Measurements from ENCODE around the gene FBXO11.

The FBXO11 gene

DNA sequence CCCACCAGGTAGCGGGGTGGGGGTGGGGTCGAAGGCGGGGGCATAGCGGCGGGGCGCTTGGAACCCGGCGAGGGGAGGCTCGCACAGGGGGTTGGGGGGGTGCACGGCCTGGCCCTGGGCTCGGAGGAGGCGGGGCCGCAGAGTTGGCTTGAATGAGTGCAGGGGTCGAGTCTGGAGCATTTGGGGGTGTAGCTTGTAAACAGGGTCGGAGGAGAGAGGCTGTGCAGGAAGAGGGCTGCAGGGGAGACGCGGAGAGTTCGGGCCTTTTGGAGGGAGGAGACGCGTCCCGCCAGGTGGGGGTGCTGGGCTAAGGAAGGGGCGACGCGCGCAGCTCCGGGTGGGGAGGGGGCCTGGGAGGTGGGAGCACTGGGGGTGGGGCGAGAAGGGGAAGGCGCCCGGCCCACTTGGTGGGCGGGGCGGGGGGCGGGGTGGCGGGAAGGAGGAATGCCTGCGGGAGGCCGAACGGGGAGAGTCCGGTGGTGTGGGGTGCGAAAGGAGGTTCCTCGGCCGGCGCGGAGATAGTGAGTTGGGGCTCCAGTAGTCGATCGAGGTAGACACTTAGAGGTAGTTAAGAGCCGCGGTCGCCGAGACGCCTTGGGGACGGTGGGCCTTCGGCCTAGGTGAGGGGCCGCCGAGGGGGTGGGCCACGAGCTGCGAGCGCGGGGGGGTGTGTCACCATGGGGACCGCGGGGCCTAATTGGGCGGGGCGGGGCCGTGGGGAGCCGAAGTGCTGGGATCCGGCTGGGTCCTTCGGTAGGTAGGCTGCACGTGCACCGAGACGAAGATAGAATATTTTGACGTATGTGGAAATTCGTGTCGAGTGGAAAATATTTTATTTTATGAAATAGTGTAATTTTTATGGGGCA is 122.6 kb downstream of the FBXO11 start:
- DNase-seq = peak; percentile 46

- peak; percentile 80 for DNase-seq
Observed at GRCh38 chr2:47782671-47783485, 123.4 kb downstream of the FBXO11 start, which contains the start of gene MSH6. MSH6 (plus strand) TSS chr2:47783145; CDS start chr2:47783234, 89 bp downstream.

DNA sequence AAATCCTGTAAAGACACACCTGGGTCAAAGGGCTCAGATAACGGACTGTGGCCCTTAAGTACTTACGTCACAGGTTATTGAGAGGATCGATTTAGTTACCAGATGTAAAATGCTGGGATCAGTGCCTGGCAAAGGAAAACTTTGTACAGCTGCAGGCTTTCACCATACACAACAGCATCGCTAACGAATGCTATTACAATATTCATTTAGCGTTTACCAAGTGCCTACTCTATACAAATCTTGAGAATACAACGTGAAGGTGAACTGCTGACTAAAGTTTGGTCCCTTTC is 124.0 kb downstream of the FBXO11 start:
- DNase-seq = no peak

DNA sequence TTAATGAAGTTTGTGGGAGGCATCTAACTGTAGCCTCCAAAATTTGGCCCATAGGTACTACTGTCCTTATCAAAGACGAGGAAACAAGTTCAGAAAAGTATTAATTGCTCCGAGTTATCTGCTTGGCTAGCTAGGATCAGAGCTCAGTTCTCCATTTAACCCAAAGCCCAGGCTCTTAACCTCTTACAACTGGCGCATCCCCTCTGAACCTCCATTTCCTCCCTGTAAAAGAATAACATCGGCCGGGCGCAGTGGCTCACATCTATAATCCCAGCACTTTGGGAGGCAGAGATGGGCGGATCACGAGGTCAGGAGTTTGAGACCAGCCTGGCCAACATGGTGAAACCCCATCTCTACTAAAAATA is 126.9 kb downstream of the FBXO11 start:
- DNase-seq = no peak

- no peak for DNase-seq
Observed at GRCh38 chr2:47778698-47779425, 127.4 kb downstream of the FBXO11 start.

- no peak for DNase-seq
Observed at GRCh38 chr2:47777277-47777937, 128.9 kb downstream of the FBXO11 start.

DNA sequence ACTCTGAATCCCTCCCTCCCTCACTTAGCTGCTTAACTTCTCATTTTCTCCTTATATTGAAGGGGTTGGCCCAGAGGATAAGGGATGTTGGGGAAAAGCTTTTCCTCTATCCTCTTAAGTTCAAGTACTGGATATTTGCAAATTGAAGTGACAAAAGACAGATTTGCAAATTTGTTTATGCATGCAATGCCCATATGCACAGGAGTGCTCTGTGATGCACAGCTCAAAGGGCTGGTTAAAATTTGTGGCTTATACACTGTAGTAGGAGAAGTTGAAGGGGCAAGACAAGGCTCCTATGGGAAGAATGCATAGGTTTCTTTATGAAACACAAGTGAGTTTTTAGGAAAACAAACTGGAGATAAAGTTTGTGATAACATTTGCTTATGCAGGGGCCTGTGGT is 131.7 kb downstream of the FBXO11 start:
- DNase-seq = no peak

DNA sequence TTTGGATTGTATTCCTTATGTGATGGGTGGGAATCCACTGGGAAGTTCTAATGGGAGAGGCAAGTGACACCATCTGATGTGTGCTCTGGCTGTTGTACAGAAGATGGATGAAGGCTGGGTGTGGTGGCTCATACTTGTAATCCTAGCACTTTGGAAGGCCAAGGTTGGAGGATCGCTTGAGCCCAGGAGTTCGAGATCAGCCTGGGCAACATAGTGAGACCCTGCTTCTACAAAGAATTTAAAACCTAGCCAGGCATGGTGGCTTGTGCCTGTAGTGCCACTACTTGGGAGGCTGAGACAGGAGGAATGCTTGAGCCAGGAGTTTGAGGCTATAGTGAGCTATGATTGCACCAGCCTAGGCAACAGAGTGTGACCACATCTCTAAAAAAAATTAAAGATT is 134.0 kb downstream of the FBXO11 start:
- DNase-seq = no peak

DNA sequence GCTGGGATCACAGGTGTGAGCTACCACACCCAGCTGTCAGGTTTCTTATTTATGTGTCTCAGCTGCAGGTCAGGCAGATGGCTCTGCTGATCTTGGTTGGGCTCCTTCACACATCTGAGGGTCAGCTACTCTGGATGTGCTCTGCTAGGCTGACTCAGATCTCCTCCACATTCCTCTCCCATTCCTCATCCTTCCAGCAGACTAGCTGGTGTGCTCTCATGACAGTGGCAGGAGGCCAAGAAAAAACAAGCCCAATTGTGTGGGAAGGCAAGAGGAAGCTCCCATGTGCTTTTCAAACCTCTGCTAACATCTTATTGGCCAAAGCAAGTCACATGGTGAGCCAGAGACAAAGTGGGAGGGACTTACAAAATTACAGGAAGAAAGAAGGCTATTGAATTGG is 135.1 kb downstream of the FBXO11 start:
- peak; percentile 88 for DNase-seq

DNA sequence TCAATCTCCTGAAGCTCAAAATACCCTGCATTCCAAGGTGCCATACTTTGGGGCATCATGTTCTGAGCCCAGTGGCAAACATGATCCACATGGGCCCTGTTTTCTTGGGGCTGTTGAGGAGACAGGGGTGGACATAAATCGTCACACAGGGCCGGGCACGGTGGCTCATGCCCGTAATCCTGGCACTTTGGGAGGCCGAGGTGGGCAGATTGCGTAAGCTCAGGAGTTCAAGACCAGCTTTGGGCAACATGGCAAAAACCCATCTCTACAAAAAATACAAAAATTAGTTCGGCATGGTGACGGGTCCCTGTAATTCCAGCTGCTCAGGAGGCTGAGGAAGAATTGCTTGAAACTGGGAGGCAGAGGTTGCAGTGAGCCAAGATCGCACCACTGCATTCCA is 137.0 kb downstream of the FBXO11 start:
- no peak for DNase-seq

GRCh38 chr2:47767880-47768609 is 138.3 kb downstream of the FBXO11 start:
- peak; percentile 28 for DNase-seq

GRCh38 chr2:47767497-47767844 is 138.8 kb downstream of the FBXO11 start:
- DNase-seq = no peak

- no peak for DNase-seq
Observed at GRCh38 chr2:47751856-47752414, 154.4 kb downstream of the FBXO11 start.

GRCh38 chr2:47747878-47748277 is 158.4 kb downstream of the FBXO11 start:
- no peak for DNase-seq

DNA sequence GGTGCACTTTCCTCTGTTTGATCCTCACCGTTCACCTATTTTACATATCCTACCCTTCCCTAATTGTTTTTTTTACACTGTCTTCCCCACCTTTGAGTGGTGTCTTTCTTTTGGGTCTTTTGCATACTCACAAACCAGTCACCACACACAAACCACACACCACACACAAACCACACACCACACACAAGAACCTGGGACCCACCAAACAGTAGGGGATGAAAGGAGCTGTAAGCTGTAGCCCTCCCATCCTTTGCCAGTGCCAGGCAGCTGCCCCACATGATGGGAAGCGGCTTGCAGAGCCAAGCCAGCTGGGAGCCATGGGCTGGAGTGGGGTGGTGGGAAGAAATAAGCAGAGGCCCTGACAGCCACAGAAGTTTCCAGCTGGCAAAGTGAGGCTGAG is 162.2 kb downstream of the FBXO11 start:
- DNase-seq = no peak

DNA sequence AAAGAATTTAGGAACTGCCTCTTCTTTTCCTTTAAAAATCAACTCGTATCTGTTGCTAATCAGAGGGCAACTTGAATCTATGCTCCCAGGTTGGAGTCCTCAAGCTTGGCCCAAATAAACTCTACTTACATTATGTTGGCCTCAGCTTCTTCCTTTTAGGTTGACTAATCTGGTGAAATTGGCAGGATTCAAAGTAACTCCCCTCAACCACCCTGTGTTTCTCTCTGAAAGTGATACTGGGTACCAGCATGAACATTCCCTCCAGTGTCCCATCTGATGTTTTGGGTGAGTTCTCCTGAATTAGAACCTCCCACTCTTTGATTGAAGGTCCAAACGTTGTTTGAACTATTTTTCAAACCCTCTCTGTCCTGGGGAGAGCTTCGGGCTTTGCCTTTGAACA is 164.7 kb downstream of the FBXO11 start:
- no peak for DNase-seq

DNA sequence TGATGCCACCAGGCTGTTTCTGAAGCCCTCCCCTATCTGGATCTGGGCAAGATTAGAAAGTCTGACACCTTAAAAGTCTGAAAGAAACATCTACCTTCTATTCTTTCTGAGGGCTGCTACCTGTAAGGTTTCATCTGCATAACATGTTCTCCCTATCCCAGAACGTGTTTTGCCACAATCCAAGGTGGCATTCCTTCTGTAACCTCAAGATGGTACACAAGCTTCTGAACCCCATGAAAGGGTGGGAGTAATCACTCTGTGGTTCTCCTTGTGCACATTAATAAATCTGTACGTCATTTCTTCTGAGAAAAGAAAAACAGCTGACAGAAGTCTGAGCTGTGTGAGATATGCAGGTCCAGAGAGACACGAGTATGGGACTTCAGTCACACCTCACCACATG is 165.2 kb downstream of the FBXO11 start:
- no peak for DNase-seq

Measured in kidney glomerular epithelial cell (primary cell).